ENCODE data around the gene RIOK2. TPM values are rescaled to one million over a fixed set of nuclear protein-coding genes. Genes with fewer than 3 reads are reported as not detected.

Gene RIOK2
- total and polyA plus RNA-seq, 10 of the 15 experiments (the other 5 are each of a cell fraction or from before 2014, with no cell fraction given), result 23.0 to 69.1 (median 33.3) TPM

DNA sequence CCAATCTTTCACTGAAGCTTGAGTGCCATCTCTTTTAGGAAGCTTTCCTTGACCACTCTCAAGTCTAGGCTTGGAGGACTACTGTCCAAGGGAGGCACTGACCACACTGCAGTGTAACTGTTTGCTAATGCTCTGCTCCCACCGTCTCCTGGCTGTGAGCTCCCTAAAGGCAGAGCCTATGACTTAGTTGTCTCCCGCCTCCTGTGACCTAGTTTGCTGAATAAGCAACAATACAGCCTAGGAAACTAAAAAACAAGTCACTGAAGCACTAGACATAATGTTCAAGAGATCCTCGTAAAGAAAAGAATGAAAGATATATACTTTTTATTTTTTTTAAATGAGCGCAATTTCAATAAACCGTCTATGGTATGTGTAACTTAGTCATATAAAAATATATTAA is 72.0 kb downstream of the RIOK2 start:
- H4K20me1 ChIP-seq (ENCODE audit: control insufficient read depth, insufficient read depth), result no peaks in the 10 kb centered on the region
- in situ Hi-C loops (cut with MboI) (no loop called here), intact Hi-C loops (cut with micrococcal nuclease; ENCODE audit: unreplicated experiment) (no loop called here)
- H3K27me3 ChIP-seq (replicated peaks in 1 of 2; ENCODE audit: control insufficient read depth in 2 of 2, insufficient read depth in 2 of 2, low read length in 1 of 2), result no peaks in the 10 kb centered on the region
- CTCF ChIA-PET, result interaction anchor here (1.0 kb wide), 2 partner anchors 17 to 32 kb away, joined by 3 read pairs; partner anchors contain the start of gene LIX1
- no TSS peak for BruUV-seq (replicated peaks)
- no peak overlapping the region for H2AFZ ChIP-seq (ENCODE audit: control insufficient read depth, low read depth, low read length)
- 76% methylated on average over 5 of the region's 5 CpGs for WGBS (ENCODE audit: insufficient coverage, insufficient replicate concordance, low lambda C conversion rate, missing lambda C conversion rate)
- H3K4me3 ChIP-seq, result no peak overlapping the region
- SMC1A ChIA-PET (ENCODE audit: uncharacterized antibody, unreplicated experiment), result interaction anchor here (1.1 to 1.2 kb wide), 2 partner anchors 50 to 62 kb away, joined by 3 to 4 read pairs; no protein-coding TSS in a partner anchor
- no peak overlapping the region for H3K27ac ChIP-seq (ENCODE audit: control insufficient read depth, insufficient read depth)
- RAD21 ChIA-PET (ENCODE audit: unreplicated experiment), result interaction anchor here (1.6 kb wide), 1 partner anchor 242 kb away, joined by 6 read pairs; no protein-coding TSS in a partner anchor
- H3K9me3 ChIP-seq (replicated peaks; ENCODE audit: control insufficient read depth, insufficient read depth, low read length), result no peaks in the 10 kb centered on the region
- ATAC-seq (no peak), FAIRE-seq (no peak), DNase-seq (ENCODE audit: low read depth, low spot score) (no peak)
- no peaks in the 10 kb centered on the region for H3K4me1 ChIP-seq (ENCODE audit: control insufficient read depth, insufficient read depth, low read length)
- no peaks in the 10 kb centered on the region for H3K79me2 ChIP-seq (ENCODE audit: control insufficient read depth, insufficient read depth, low read length)
- no peak overlapping the region for H3K4me2 ChIP-seq (ENCODE audit: control insufficient read depth, insufficient read depth)
- POLR2A ChIA-PET, result no interaction called here
- H3K36me3 ChIP-seq (ENCODE audit: control insufficient read depth in 2 of 2, insufficient read depth in 2 of 2, low read length in 1 of 2), result no peaks in the 10 kb centered on the region
- no peak overlapping the region for H3K9ac ChIP-seq (ENCODE audit: control insufficient read depth, insufficient read depth, low read length)
- TF ChIP-seq POLR2AphosphoS2 (IDR thresholded peaks at IDR 0.05; ENCODE audit: low read depth, low read length) (no peak), HCFC1 (IDR thresholded peaks at IDR 0.05; ENCODE audit: low read length) (no peak), RB1 (IDR thresholded peaks at IDR 0.05; ENCODE audit: borderline replicate concordance) (no peak), MYB (IDR thresholded peaks at IDR 0.05; ENCODE audit: borderline replicate concordance, low read depth, low read length) (no peak)
- TF ChIP-seq, protein P1, sequence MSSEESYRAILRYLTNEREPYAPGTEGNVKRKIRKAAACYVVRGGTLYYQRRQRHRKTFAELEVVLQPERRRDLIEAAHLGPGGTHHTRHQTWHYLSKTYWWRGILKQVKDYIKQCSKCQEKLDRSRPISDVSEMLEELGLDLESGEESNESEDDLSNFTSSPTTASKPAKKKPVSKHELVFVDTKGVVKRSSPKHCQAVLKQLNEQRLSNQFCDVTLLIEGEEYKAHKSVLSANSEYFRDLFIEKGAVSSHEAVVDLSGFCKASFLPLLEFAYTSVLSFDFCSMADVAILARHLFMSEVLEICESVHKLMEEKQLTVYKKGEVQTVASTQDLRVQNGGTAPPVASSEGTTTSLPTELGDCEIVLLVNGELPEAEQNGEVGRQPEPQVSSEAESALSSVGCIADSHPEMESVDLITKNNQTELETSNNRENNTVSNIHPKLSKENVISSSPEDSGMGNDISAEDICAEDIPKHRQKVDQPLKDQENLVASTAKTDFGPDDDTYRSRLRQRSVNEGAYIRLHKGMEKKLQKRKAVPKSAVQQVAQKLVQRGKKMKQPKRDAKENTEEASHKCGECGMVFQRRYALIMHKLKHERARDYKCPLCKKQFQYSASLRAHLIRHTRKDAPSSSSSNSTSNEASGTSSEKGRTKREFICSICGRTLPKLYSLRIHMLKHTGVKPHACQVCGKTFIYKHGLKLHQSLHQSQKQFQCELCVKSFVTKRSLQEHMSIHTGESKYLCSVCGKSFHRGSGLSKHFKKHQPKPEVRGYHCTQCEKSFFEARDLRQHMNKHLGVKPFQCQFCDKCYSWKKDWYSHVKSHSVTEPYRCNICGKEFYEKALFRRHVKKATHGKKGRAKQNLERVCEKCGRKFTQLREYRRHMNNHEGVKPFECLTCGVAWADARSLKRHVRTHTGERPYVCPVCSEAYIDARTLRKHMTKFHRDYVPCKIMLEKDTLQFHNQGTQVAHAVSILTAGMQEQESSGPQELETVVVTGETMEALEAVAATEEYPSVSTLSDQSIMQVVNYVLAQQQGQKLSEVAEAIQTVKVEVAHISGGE (CRISPR knock-in tag; IDR thresholded peaks at IDR 0.05), result no peak
- TF ChIP-seq, protein P2, sequence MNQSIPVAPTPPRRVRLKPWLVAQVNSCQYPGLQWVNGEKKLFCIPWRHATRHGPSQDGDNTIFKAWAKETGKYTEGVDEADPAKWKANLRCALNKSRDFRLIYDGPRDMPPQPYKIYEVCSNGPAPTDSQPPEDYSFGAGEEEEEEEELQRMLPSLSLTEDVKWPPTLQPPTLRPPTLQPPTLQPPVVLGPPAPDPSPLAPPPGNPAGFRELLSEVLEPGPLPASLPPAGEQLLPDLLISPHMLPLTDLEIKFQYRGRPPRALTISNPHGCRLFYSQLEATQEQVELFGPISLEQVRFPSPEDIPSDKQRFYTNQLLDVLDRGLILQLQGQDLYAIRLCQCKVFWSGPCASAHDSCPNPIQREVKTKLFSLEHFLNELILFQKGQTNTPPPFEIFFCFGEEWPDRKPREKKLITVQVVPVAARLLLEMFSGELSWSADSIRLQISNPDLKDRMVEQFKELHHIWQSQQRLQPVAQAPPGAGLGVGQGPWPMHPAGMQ (IDR thresholded peaks at IDR 0.05; ENCODE audit: borderline replicate concordance), result no peak
- TF ChIP-seq, protein P3, sequence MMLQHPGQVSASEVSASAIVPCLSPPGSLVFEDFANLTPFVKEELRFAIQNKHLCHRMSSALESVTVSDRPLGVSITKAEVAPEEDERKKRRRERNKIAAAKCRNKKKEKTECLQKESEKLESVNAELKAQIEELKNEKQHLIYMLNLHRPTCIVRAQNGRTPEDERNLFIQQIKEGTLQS (IDR thresholded peaks at IDR 0.05; ENCODE audit: borderline replicate concordance, extremely low read depth, low read depth, low read length), result no peak
- TF ChIP-seq, protein P4, sequence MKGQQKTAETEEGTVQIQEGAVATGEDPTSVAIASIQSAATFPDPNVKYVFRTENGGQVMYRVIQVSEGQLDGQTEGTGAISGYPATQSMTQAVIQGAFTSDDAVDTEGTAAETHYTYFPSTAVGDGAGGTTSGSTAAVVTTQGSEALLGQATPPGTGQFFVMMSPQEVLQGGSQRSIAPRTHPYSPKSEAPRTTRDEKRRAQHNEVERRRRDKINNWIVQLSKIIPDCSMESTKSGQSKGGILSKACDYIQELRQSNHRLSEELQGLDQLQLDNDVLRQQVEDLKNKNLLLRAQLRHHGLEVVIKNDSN (IDR thresholded peaks at IDR 0.05; ENCODE audit: borderline replicate concordance, extremely low read length, insufficient read depth, low read depth, low read length), result no peak
- TF ChIP-seq, protein P5, sequence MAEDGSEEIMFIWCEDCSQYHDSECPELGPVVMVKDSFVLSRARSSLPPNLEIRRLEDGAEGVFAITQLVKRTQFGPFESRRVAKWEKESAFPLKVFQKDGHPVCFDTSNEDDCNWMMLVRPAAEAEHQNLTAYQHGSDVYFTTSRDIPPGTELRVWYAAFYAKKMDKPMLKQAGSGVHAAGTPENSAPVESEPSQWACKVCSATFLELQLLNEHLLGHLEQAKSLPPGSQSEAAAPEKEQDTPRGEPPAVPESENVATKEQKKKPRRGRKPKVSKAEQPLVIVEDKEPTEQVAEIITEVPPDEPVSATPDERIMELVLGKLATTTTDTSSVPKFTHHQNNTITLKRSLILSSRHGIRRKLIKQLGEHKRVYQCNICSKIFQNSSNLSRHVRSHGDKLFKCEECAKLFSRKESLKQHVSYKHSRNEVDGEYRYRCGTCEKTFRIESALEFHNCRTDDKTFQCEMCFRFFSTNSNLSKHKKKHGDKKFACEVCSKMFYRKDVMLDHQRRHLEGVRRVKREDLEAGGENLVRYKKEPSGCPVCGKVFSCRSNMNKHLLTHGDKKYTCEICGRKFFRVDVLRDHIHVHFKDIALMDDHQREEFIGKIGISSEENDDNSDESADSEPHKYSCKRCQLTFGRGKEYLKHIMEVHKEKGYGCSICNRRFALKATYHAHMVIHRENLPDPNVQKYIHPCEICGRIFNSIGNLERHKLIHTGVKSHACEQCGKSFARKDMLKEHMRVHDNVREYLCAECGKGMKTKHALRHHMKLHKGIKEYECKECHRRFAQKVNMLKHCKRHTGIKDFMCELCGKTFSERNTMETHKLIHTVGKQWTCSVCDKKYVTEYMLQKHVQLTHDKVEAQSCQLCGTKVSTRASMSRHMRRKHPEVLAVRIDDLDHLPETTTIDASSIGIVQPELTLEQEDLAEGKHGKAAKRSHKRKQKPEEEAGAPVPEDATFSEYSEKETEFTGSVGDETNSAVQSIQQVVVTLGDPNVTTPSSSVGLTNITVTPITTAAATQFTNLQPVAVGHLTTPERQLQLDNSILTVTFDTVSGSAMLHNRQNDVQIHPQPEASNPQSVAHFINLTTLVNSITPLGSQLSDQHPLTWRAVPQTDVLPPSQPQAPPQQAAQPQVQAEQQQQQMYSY (CRISPR knock-in tag; IDR thresholded peaks at IDR 0.05), result no peak
- TF ChIP-seq, protein P6, sequence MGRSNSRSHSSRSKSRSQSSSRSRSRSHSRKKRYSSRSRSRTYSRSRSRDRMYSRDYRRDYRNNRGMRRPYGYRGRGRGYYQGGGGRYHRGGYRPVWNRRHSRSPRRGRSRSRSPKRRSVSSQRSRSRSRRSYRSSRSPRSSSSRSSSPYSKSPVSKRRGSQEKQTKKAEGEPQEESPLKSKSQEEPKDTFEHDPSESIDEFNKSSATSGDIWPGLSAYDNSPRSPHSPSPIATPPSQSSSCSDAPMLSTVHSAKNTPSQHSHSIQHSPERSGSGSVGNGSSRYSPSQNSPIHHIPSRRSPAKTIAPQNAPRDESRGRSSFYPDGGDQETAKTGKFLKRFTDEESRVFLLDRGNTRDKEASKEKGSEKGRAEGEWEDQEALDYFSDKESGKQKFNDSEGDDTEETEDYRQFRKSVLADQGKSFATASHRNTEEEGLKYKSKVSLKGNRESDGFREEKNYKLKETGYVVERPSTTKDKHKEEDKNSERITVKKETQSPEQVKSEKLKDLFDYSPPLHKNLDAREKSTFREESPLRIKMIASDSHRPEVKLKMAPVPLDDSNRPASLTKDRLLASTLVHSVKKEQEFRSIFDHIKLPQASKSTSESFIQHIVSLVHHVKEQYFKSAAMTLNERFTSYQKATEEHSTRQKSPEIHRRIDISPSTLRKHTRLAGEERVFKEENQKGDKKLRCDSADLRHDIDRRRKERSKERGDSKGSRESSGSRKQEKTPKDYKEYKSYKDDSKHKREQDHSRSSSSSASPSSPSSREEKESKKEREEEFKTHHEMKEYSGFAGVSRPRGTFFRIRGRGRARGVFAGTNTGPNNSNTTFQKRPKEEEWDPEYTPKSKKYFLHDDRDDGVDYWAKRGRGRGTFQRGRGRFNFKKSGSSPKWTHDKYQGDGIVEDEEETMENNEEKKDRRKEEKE (IDR thresholded peaks at IDR 0.05), result no peak

Measured in GM12878 (cell line).